ENCODE results near the gene DACT2.

DNA sequence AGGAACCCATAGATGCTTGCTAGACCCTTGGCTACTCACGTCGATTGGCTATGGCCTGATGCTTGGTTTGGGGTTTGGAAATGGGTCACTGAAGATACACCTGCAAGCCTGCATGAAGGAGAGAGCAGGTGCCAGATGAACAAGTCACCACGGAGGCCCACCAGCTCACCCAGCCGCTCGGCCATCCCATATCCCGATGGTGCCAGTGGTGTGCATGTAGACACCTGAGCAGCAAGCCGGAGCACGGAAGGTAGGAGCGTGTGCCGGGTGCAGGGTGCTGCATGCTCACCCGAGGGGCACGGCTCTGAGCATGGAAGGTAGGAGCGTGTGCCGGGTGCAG, 35.9 kb downstream of the DACT2 start:
- TF ChIP-seq MXI1 (IDR thresholded peaks at IDR 0.05; ENCODE audit: low read depth, low read length), result no peak
- TF ChIP-seq ZBTB7A (IDR thresholded peaks at IDR 0.05; ENCODE audit: borderline replicate concordance, control insufficient read depth, low read depth, low read length), result no peak
- TF ChIP-seq CAMTA2 (CRISPR knock-in tag; conservative IDR thresholded peaks at IDR 0.05), result no peak
- TF ChIP-seq EP300 (IDR thresholded peaks at IDR 0.05; ENCODE audit: low read length), result no peak
- TF ChIP-seq FOS (IDR thresholded peaks at IDR 0.05; ENCODE audit: extremely low read depth, insufficient read length), result no peak
- no peak for TF ChIP-seq ETV5 (CRISPR knock-in tag; IDR thresholded peaks at IDR 0.05; ENCODE audit: low read depth)
